Measurements from ENCODE around the gene MS4A6E. TPM values are rescaled to one million over a fixed set of nuclear protein-coding genes. Genes with fewer than 3 reads are reported as not detected.

Gene MS4A6E
- total RNA-seq, 1 donor from 2014 or later = not detected

GRCh38 chr11:60371386-60371785 lies 44.3 kb downstream of the MS4A6E start:
- FAIRE-seq = no peak
- DNase-seq (ENCODE audit: low spot score in 2 of 2) = no peak

GRCh38 chr11:60371854-60372253 lies 44.8 kb downstream of the MS4A6E start:
- FAIRE-seq (no peak), DNase-seq (ENCODE audit: low spot score in 2 of 2) (no peak)

- FAIRE-seq = no peak
- DNase-seq (ENCODE audit: low spot score in 2 of 2) = no peak
Observed at GRCh38 chr11:60372767-60373166, 45.7 kb downstream of the MS4A6E start.

- FAIRE-seq (no peak), DNase-seq (ENCODE audit: low spot score in 2 of 2) (no peak)
Observed at GRCh38 chr11:60375316-60375715, 48.3 kb downstream of the MS4A6E start.

GRCh38 chr11:60376601-60377000 lies 49.5 kb downstream of the MS4A6E start:
- no peak for FAIRE-seq

GRCh38 chr11:60377401-60378136 lies 50.5 kb downstream of the MS4A6E start:
- FAIRE-seq (no peak), DNase-seq (ENCODE audit: low spot score in 2 of 2) (no peak)

More at GRCh38 chr11:60376601-60377000, 49.5 kb downstream of the MS4A6E start:
- no peak for DNase-seq (ENCODE audit: low spot score in 2 of 2)

GRCh38 chr11:60378354-60378753 lies 51.3 kb downstream of the MS4A6E start, which contains the start of gene MS4A7:
MS4A7 (plus strand) TSS chr11:60378532; CDS start chr11:60383142, 4,610 bp downstream.
- no peak for FAIRE-seq
- no peak for DNase-seq (ENCODE audit: low spot score in 2 of 2)

GRCh38 chr11:60389279-60389910 lies 62.3 kb downstream of the MS4A6E start:
- no peak for FAIRE-seq

GRCh38 chr11:60390419-60390818 lies 63.4 kb downstream of the MS4A6E start:
- no peak for FAIRE-seq

More at GRCh38 chr11:60389279-60389910, 62.3 kb downstream of the MS4A6E start:
- DNase-seq (ENCODE audit: low spot score in 2 of 2) = no peak

More at GRCh38 chr11:60390419-60390818, 63.4 kb downstream of the MS4A6E start:
- no peak for DNase-seq (ENCODE audit: low spot score in 2 of 2)

Other genes starting within 250 kb of the MS4A6E start
- under 0.01 TPM for gene MS4A2, start 238.6 kb upstream of the MS4A6E start, total RNA-seq
- 2.4 TPM for gene MS4A6A, start 144.2 kb upstream of the MS4A6E start, total RNA-seq
- not detected for gene MS4A4E, start 84.1 kb upstream of the MS4A6E start, total RNA-seq
- 2.0 TPM for gene MS4A4A, start 46.6 kb upstream of the MS4A6E start, total RNA-seq
- 1.2 TPM for gene MS4A7, start 51.3 kb downstream of the MS4A6E start, total RNA-seq
- not detected for gene MS4A14, start 69.2 kb downstream of the MS4A6E start, total RNA-seq
- not detected for gene MS4A5, start 102.3 kb downstream of the MS4A6E start, total RNA-seq
- under 0.01 TPM for gene MS4A1, start 128.6 kb downstream of the MS4A6E start, total RNA-seq
- not detected for gene MS4A12, start 165.5 kb downstream of the MS4A6E start, total RNA-seq
- gene MS4A13, start 188.1 kb downstream of the MS4A6E start, total RNA-seq = not detected